NCI-H748 (cell line): ENCODE measurements around the gene DIS3.
"Not testable (repeated sequence)": the region's sequence is repeated elsewhere in the genome, so short reads cannot be mapped to it uniquely, and the experiment has no call there.

ENCODE experiments used
- DNase-seq: peaks from one replicate; lab custom pipeline; 2025; ENCODE audit not compliant: unreplicated experiment; lab: John Stamatoyannopoulos, UW

DIS3 gene

GRCh38 chr13:72754111-72754510 lies 27.6 kb downstream of the DIS3 start:
- no peak for DNase-seq

DNA sequence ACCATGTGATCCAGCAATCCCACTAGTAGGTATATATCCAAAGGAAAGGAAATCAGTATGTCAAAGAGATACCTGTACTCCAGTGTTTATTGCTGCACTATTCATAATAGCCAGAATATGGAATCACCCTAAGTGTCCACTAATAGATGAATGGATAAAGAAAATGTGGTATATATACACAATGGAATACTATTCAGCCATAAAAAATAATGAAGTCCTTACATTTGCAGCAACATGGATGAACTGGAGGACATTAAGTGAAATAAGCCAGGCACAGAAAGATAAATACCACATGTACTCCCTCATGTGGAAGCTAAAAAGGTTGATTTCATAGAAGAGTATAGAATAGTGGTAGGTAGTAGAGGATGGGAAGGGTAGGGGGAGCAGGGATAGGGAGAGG lies 30.5 kb downstream of the DIS3 start:
- DNase-seq, result no peak

- no peak for DNase-seq
Observed at GRCh38 chr13:72745260-72745659, 36.4 kb downstream of the DIS3 start.

DNA sequence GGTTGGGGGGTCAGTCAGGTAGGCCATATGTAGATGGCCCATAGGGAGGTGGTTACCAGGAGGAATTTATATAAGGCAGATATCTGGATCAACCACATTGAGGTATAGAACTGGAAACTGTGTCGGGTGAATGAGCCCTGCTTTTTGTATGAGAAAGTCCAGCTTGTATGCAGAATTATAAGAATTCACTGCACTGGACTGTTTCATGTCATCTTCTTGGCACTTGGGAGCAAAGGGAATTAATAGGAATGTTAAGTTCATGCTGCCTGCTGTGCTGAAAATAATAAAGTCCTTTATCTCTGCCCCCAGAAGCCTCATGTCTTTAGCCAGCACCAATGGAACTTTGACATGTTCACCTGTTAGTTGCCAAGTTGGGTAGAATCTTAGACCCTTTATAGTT lies 41.7 kb downstream of the DIS3 start:
- no peak for DNase-seq

DNA sequence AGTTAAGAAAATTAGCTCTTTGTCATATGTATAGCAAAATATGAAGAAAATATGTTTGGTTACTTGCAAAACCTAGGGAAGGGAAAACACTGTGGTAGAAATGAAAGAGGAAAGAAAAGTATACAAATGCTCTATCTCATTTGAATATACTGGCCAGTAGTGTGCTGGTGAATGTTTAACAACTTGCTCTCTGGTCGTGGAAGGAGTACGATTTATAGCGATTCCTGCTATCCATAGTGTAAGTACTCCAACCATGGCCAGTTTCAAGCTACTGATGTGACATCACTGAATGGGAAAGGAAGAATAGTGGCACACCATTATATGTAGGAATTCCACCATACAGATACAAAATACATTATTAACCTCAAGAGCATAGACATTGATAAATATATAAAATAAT lies 44.7 kb downstream of the DIS3 start:
- no peak for DNase-seq

- DNase-seq, result no peak
Observed at GRCh38 chr13:72728290-72728605, 53.5 kb downstream of the DIS3 start.

- peak; percentile 98 for DNase-seq
Observed at GRCh38 chr13:72727417-72728289, 54.0 kb downstream of the DIS3 start, which contains the start of the genes BORA and MZT1. BORA (plus strand) TSS chr13:72727923; CDS start chr13:72728941, 1,018 bp downstream. MZT1 (minus strand) TSS chr13:72727629; CDS start chr13:72727602, 27 bp downstream.

GRCh38 chr13:72726726-72727416 lies 54.8 kb downstream of the DIS3 start:
- DNase-seq, result peak; percentile 76

- not testable (repeated sequence) for DNase-seq
Observed at GRCh38 chr13:72726185-72726584, 55.5 kb downstream of the DIS3 start.

- DNase-seq, result no peak
Observed at GRCh38 chr13:72716776-72717175, 64.9 kb downstream of the DIS3 start.
